Measurements from ENCODE around the gene DEPDC4.
"Not testable (repeated sequence)": the region's sequence is repeated elsewhere in the genome, so short reads cannot be mapped to it uniquely, and the experiment has no call there.

Gene DEPDC4

GRCh38 chr12:100225491-100225890, 41.4 kb downstream of the DEPDC4 start:
- TF ChIP-seq CTCF (IDR thresholded peaks at IDR 0.05; ENCODE audit: borderline replicate concordance, insufficient read depth, low read depth, low read length) = no peak
- H3K4me3 ChIP-seq (ENCODE audit: low read depth, low read length) = no peak overlapping the region

GRCh38 chr12:100222173-100222572, 44.7 kb downstream of the DEPDC4 start:
- H3K4me3 ChIP-seq (ENCODE audit: low read depth, low read length) = not testable (repeated sequence)

GRCh38 chr12:100221523-100221922, 45.4 kb downstream of the DEPDC4 start:
- TF ChIP-seq CTCF (IDR thresholded peaks at IDR 0.05; ENCODE audit: borderline replicate concordance, insufficient read depth, low read depth, low read length) = no peak
- H3K4me3 ChIP-seq (ENCODE audit: low read depth, low read length) = no peak overlapping the region

- TF ChIP-seq CTCF (IDR thresholded peaks at IDR 0.05; ENCODE audit: borderline replicate concordance, insufficient read depth, low read depth, low read length) = no peak
- no peak overlapping the region for H3K4me3 ChIP-seq (ENCODE audit: low read depth, low read length)
Measured at GRCh38 chr12:100219328-100220109, 47.4 kb downstream of the DEPDC4 start.

GRCh38 chr12:100216337-100216736, 50.5 kb downstream of the DEPDC4 start:
- TF ChIP-seq CTCF (IDR thresholded peaks at IDR 0.05; ENCODE audit: borderline replicate concordance, insufficient read depth, low read depth, low read length) = no peak
- no peak overlapping the region for H3K4me3 ChIP-seq (ENCODE audit: low read depth, low read length)

GRCh38 chr12:100215209-100215608, 51.7 kb downstream of the DEPDC4 start:
- H3K4me3 ChIP-seq (ENCODE audit: low read depth, low read length) = no peak overlapping the region
- no peak for TF ChIP-seq CTCF (IDR thresholded peaks at IDR 0.05; ENCODE audit: borderline replicate concordance, insufficient read depth, low read depth, low read length)

- TF ChIP-seq CTCF (IDR thresholded peaks at IDR 0.05; ENCODE audit: borderline replicate concordance, insufficient read depth, low read depth, low read length) = no peak
- H3K4me3 ChIP-seq (ENCODE audit: low read depth, low read length) = no peak overlapping the region
Measured at GRCh38 chr12:100214518-100214917, 52.4 kb downstream of the DEPDC4 start.
